ENCODE results near the gene CMSS1. TPM values are rescaled to one million over a fixed set of nuclear protein-coding genes. Genes with fewer than 3 reads are reported as not detected.

The CMSS1 gene
- total and polyA plus RNA-seq, 4 experiments from 2014 or later: 18.3 to 29.4 (median 21.9) TPM

- ChIA-PET CTCF (ENCODE audit: partially characterized antibody) (interaction anchor here (2.2 kb wide), 1 partner anchor 29 kb away, joined by 8 read pairs; no protein-coding TSS in a partner anchor), POLR2A (ENCODE audit: partially characterized antibody) (no interaction called here)
- intact Hi-C loops (cut with micrococcal nuclease): no loop called here
- Mint-ChIP-seq H3K27ac (no peak overlapping the region), H3K36me3 (peaks cover 0 to 10% of the 10 kb centered on the region in 2 donors), H3K27me3 (no peaks in the 10 kb centered on the region), H3K4me1 (peaks cover 5 to 10% (median 6%) of the 10 kb centered on the region in 4 donors), H3K9me3 (no peaks in the 10 kb centered on the region), H3K4me3 (no peak overlapping the region)
- H3K9me3 ChIP-seq (ENCODE audit: control insufficient read depth in 1 of 2, low read length in 2 of 2): no peaks in the 10 kb centered on the region
- DNase-seq: no peak
- no peaks in the 10 kb centered on the region for H3K36me3 ChIP-seq (ENCODE audit: insufficient read depth, low read length)
- H3K27me3 ChIP-seq (ENCODE audit: insufficient read depth, low read length): no peaks in the 10 kb centered on the region
- peaks cover 5% of the 10 kb centered on the region for H3K4me1 ChIP-seq (ENCODE audit: insufficient read depth, low read length)
- H3K4me3 ChIP-seq (ENCODE audit: low read length in 2 of 2): no peak overlapping the region
- H3K27ac ChIP-seq (ENCODE audit: low read depth, low read length): no peak overlapping the region
Measured at GRCh38 chr3:99861216-99861615, 43.6 kb downstream of the CMSS1 start.

GRCh38 chr3:99862208-99862607 is 44.5 kb downstream of the CMSS1 start:
- Mint-ChIP-seq H3K27me3 (no peaks in the 10 kb centered on the region), H3K4me3 (no peak overlapping the region), H3K9me3 (no peaks in the 10 kb centered on the region), H3K4me1 (peaks cover 13 to 20% (median 16%) of the 10 kb centered on the region in 4 donors), H3K36me3 (peaks cover 0 to 10% of the 10 kb centered on the region in 2 donors), H3K27ac (no peak overlapping the region)
- no peaks in the 10 kb centered on the region for H3K36me3 ChIP-seq (ENCODE audit: insufficient read depth, low read length)
- no peak for DNase-seq
- intact Hi-C loops (cut with micrococcal nuclease): no loop called here
- peaks cover 14% of the 10 kb centered on the region for H3K4me1 ChIP-seq (ENCODE audit: insufficient read depth, low read length)
- H3K9me3 ChIP-seq (ENCODE audit: control insufficient read depth in 1 of 2, low read length in 2 of 2): no peaks in the 10 kb centered on the region
- no peak overlapping the region for H3K27ac ChIP-seq (ENCODE audit: low read depth, low read length)
- POLR2A ChIA-PET (ENCODE audit: partially characterized antibody): no interaction called here
- no peaks in the 10 kb centered on the region for H3K27me3 ChIP-seq (ENCODE audit: insufficient read depth, low read length)
- H3K4me3 ChIP-seq (ENCODE audit: low read length in 2 of 2): no peak overlapping the region
- CTCF ChIA-PET (ENCODE audit: partially characterized antibody): no interaction called here

DNA sequence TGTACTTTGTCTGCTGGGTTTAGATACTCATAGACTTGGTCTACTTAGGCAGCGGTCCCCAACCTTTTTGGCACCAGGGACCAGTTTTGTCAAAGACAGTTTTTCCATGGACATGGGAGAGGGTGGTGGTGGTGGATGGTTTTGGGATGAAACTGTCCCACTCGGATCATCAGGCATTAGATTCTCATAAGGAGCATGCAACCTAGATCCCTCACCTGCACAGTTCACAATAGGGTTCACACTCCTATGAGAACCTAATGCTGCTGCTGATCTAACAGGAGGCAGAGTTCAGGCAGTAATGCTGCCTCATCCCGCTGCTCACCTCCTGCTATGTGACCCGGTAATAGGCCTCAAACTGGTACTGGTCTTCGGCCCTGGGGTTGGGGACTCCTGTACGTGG is 45.3 kb downstream of the CMSS1 start:
- intact Hi-C loops (cut with micrococcal nuclease): no loop called here
- H3K36me3 ChIP-seq (ENCODE audit: insufficient read depth, low read length): no peaks in the 10 kb centered on the region
- Mint-ChIP-seq H3K36me3 (peaks cover 0 to 10% of the 10 kb centered on the region in 2 donors), H3K4me3 (no peak overlapping the region), H3K27ac (no peak overlapping the region), H3K4me1 (peaks cover 19 to 28% (median 22%) of the 10 kb centered on the region in 4 donors), H3K9me3 (no peaks in the 10 kb centered on the region), H3K27me3 (no peaks in the 10 kb centered on the region)
- CTCF ChIA-PET (ENCODE audit: partially characterized antibody): no interaction called here
- DNase-seq: no peak
- no peaks in the 10 kb centered on the region for H3K27me3 ChIP-seq (ENCODE audit: insufficient read depth, low read length)
- no peak overlapping the region for H3K4me3 ChIP-seq (ENCODE audit: low read length in 2 of 2)
- no peak overlapping the region for H3K27ac ChIP-seq (ENCODE audit: low read depth, low read length)
- POLR2A ChIA-PET (ENCODE audit: partially characterized antibody): no interaction called here
- no peaks in the 10 kb centered on the region for H3K9me3 ChIP-seq (ENCODE audit: control insufficient read depth in 1 of 2, low read length in 2 of 2)
- H3K4me1 ChIP-seq (ENCODE audit: insufficient read depth, low read length): peaks cover 22% of the 10 kb centered on the region

GRCh38 chr3:99863588-99863987 is 45.9 kb downstream of the CMSS1 start:
- intact Hi-C loops (cut with micrococcal nuclease): no loop called here
- H3K27ac ChIP-seq (ENCODE audit: low read depth, low read length): no peak overlapping the region
- H3K36me3 Mint-ChIP-seq: peaks cover 0 to 10% of the 10 kb centered on the region in 2 donors
- H3K9me3 ChIP-seq (ENCODE audit: control insufficient read depth in 1 of 2, low read length in 2 of 2): no peaks in the 10 kb centered on the region
- no peak overlapping the region for H3K27ac Mint-ChIP-seq
- H3K4me3 Mint-ChIP-seq: no peak overlapping the region
- CTCF ChIA-PET (ENCODE audit: partially characterized antibody): no interaction called here
- POLR2A ChIA-PET (ENCODE audit: partially characterized antibody): no interaction called here
- no peaks in the 10 kb centered on the region for H3K27me3 ChIP-seq (ENCODE audit: insufficient read depth, low read length)
- H3K27me3 Mint-ChIP-seq: no peaks in the 10 kb centered on the region
- DNase-seq: no peak
- H3K4me1 Mint-ChIP-seq: peaks cover 20 to 33% (median 26%) of the 10 kb centered on the region in 4 donors
- no peaks in the 10 kb centered on the region for H3K36me3 ChIP-seq (ENCODE audit: insufficient read depth, low read length)
- no peak overlapping the region for H3K4me3 ChIP-seq (ENCODE audit: low read length in 2 of 2)
- H3K9me3 Mint-ChIP-seq: no peaks in the 10 kb centered on the region
- H3K4me1 ChIP-seq (ENCODE audit: insufficient read depth, low read length): peaks cover 28% of the 10 kb centered on the region

DNA sequence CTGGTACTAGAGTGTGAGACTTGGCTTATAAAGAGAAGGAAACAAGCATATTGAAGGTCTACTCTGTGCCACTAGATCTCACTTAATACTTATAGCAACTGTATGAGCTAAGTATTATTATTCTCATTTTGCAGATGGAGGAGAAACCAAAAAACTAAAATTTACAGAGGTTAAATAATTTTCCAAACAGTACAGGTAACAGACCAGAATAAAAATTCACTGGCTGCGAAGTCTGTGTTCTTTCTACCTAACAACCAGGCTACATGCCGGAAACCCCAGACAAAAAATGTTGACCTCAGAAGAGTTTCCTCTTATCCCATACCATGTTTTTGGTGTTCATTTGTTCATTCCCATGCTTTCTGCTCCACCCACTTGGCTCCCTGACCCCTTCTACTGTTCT is 46.6 kb downstream of the CMSS1 start:
- peaks cover 20 to 37% (median 26%) of the 10 kb centered on the region in 4 donors for H3K4me1 Mint-ChIP-seq
- no peak overlapping the region for H3K4me3 Mint-ChIP-seq
- Histone ChIP-seq H3K27ac (ENCODE audit: low read depth, low read length) (no peak overlapping the region), H3K4me1 (ENCODE audit: insufficient read depth, low read length) (peaks cover 28% of the 10 kb centered on the region), H3K36me3 (ENCODE audit: insufficient read depth, low read length) (no peaks in the 10 kb centered on the region), H3K9me3 (ENCODE audit: control insufficient read depth in 1 of 2, low read length in 2 of 2) (no peaks in the 10 kb centered on the region), H3K4me3 (ENCODE audit: low read length in 2 of 2) (no peak overlapping the region), H3K27me3 (ENCODE audit: insufficient read depth, low read length) (no peaks in the 10 kb centered on the region)
- H3K27me3 Mint-ChIP-seq: no peaks in the 10 kb centered on the region
- H3K27ac Mint-ChIP-seq: no peak overlapping the region
- H3K9me3 Mint-ChIP-seq: no peaks in the 10 kb centered on the region
- H3K36me3 Mint-ChIP-seq: peaks cover 0 to 5% of the 10 kb centered on the region in 2 donors
- POLR2A ChIA-PET (ENCODE audit: partially characterized antibody): no interaction called here
- intact Hi-C loops (cut with micrococcal nuclease): no loop called here
- no peak for DNase-seq
- CTCF ChIA-PET (ENCODE audit: partially characterized antibody): no interaction called here

- no peaks in the 10 kb centered on the region for H3K9me3 Mint-ChIP-seq
- no peaks in the 10 kb centered on the region for H3K27me3 ChIP-seq (ENCODE audit: insufficient read depth, low read length)
- H3K27ac ChIP-seq (ENCODE audit: low read depth, low read length): no peak overlapping the region
- H3K4me3 ChIP-seq (ENCODE audit: low read length in 2 of 2): no peak overlapping the region
- intact Hi-C loops (cut with micrococcal nuclease): no loop called here
- no peaks in the 10 kb centered on the region for H3K9me3 ChIP-seq (ENCODE audit: control insufficient read depth in 1 of 2, low read length in 2 of 2)
- POLR2A ChIA-PET (ENCODE audit: partially characterized antibody): no interaction called here
- H3K4me3 Mint-ChIP-seq: no peak overlapping the region
- no peaks in the 10 kb centered on the region for H3K27me3 Mint-ChIP-seq
- no peak for DNase-seq
- CTCF ChIA-PET (ENCODE audit: partially characterized antibody): no interaction called here
- peaks cover 0 to 5% of the 10 kb centered on the region in 2 donors for H3K36me3 Mint-ChIP-seq
- peaks cover 20 to 37% (median 26%) of the 10 kb centered on the region in 4 donors for H3K4me1 Mint-ChIP-seq
- peaks cover 28% of the 10 kb centered on the region for H3K4me1 ChIP-seq (ENCODE audit: insufficient read depth, low read length)
- H3K36me3 ChIP-seq (ENCODE audit: insufficient read depth, low read length): no peaks in the 10 kb centered on the region
- H3K27ac Mint-ChIP-seq: no peak overlapping the region
Measured at GRCh38 chr3:99865321-99865720, 47.7 kb downstream of the CMSS1 start.

GRCh38 chr3:99866261-99866761 is 48.6 kb downstream of the CMSS1 start:
- Histone ChIP-seq H3K27me3 (ENCODE audit: insufficient read depth, low read length) (no peaks in the 10 kb centered on the region), H3K36me3 (ENCODE audit: insufficient read depth, low read length) (no peaks in the 10 kb centered on the region), H3K4me3 (ENCODE audit: low read length in 2 of 2) (no peak overlapping the region), H3K4me1 (ENCODE audit: insufficient read depth, low read length) (peaks cover 28% of the 10 kb centered on the region), H3K9me3 (ENCODE audit: control insufficient read depth in 1 of 2, low read length in 2 of 2) (no peaks in the 10 kb centered on the region), H3K27ac (ENCODE audit: low read depth, low read length) (no peak overlapping the region)
- Mint-ChIP-seq H3K27me3 (no peaks in the 10 kb centered on the region), H3K4me3 (peak overlapping the region in 4 of 8 donors; percentile 2 to 42 (median 22)), H3K27ac (peak overlapping the region in 3 of 7 donors; percentile 43 to 52 (median 48)), H3K36me3 (peaks cover 0 to 5% of the 10 kb centered on the region in 2 donors), H3K9me3 (no peaks in the 10 kb centered on the region), H3K4me1 (peaks cover 20 to 37% (median 26%) of the 10 kb centered on the region in 4 donors)
- intact Hi-C loops (cut with micrococcal nuclease): no loop called here
- no peak for DNase-seq
- ChIA-PET POLR2A (ENCODE audit: partially characterized antibody) (no interaction called here), CTCF (ENCODE audit: partially characterized antibody) (no interaction called here)

All from CD4-positive, alpha-beta memory T cell (primary cell).